HG03460 (cell line): Measurements from ENCODE around the gene ANAPC5.
"Not testable (repeated sequence)": the region's sequence is repeated elsewhere in the genome, so short reads cannot be mapped to it uniquely, and the experiment has no call there.

Experiments used
- ATAC-seq: cut with Tn5 transposase; IDR thresholded peaks from one replicate; pipeline ENCODE4 v1.9.1; 2021; ENCODE audit not compliant: unreplicated experiment

Gene ANAPC5

GRCh38 chr12:121318121-121318520 is 34.1 kb downstream of the ANAPC5 start:
- ATAC-seq = no peak

GRCh38 chr12:121314431-121314830 is 37.8 kb downstream of the ANAPC5 start:
- no peak for ATAC-seq

GRCh38 chr12:121310231-121310630 is 42.0 kb downstream of the ANAPC5 start:
- ATAC-seq = not testable (repeated sequence)

GRCh38 chr12:121307397-121307796 is 44.8 kb downstream of the ANAPC5 start:
- not testable (repeated sequence) for ATAC-seq

GRCh38 chr12:121304306-121304705 is 47.9 kb downstream of the ANAPC5 start:
- no peak for ATAC-seq

GRCh38 chr12:121301876-121302275 is 50.3 kb downstream of the ANAPC5 start:
- ATAC-seq = no peak

- no peak for ATAC-seq
Measured at GRCh38 chr12:121300083-121300819, 52.0 kb downstream of the ANAPC5 start.

GRCh38 chr12:121299662-121300061 is 52.5 kb downstream of the ANAPC5 start:
- no peak for ATAC-seq

GRCh38 chr12:121298411-121298810 is 53.8 kb downstream of the ANAPC5 start:
- ATAC-seq = not testable (repeated sequence)

- no peak for ATAC-seq
Measured at GRCh38 chr12:121297435-121297991, 54.7 kb downstream of the ANAPC5 start.

GRCh38 chr12:121296618-121297434 is 55.4 kb downstream of the ANAPC5 start, which contains the start of gene CAMKK2:
Gene CAMKK2, minus strand, starts transcription at chr12:121296709. Its CDS starts 22,183 bp downstream, at chr12:121274526.
- peak; percentile 67 for ATAC-seq

- ATAC-seq = peak; percentile 28
Measured at GRCh38 chr12:121295746-121296617, 56.2 kb downstream of the ANAPC5 start.

GRCh38 chr12:121295116-121295745 is 57.0 kb downstream of the ANAPC5 start:
- ATAC-seq = peak; percentile 8

- no peak for ATAC-seq
Measured at GRCh38 chr12:121294151-121294889, 57.9 kb downstream of the ANAPC5 start.

GRCh38 chr12:121293603-121294002 is 58.6 kb downstream of the ANAPC5 start:
- ATAC-seq = no peak

- no peak for ATAC-seq
Measured at GRCh38 chr12:121290410-121290809, 61.8 kb downstream of the ANAPC5 start.

- no peak for ATAC-seq
Measured at GRCh38 chr12:121289962-121290361, 62.2 kb downstream of the ANAPC5 start.

- ATAC-seq = no peak
Measured at GRCh38 chr12:121288986-121289385, 63.2 kb downstream of the ANAPC5 start.

- ATAC-seq = no peak
Measured at GRCh38 chr12:121288158-121288845, 63.9 kb downstream of the ANAPC5 start.
